ENCODE data around the gene PORCN.
"Not testable (repeated sequence)": the region's sequence is repeated elsewhere in the genome, so short reads cannot be mapped to it uniquely, and the experiment has no call there.

PORCN gene

DNA sequence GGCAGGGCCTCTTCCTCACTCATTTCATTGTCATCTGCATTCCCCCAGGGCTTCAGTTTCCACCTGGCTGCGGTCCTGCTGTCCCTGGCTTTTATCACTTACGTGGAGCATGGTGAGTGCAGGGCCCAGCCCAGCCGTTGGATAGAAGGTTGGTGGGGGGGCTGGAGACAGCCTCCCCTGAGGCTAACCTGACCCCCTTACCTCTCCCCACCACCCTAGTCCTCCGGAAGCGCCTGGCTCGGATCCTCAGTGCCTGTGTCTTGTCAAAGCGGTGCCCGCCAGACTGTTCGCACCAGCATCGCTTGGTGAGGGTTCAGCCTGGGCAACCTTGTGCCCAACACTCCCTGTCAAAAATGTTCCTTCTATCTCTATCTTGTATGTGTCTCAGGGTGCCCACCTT is 7.0 kb downstream of the PORCN start:
- intact Hi-C loops (cut with DNase I; ENCODE audit: low total_unique reads): no loop called here
- Histone ChIP-seq H3K36me3 (peaks cover 0 to 20% (median 7%) of the 10 kb centered on the region in 3 donors), H3K9me3 (no peaks in the 10 kb centered on the region), H3K27ac (no peak overlapping the region), H3K4me1 (no peaks in the 10 kb centered on the region), H3K4me3 (no peak overlapping the region), H3K27me3 (no peaks in the 10 kb centered on the region)
- DNase-seq: no peak
- TF ChIP-seq CTCF (IDR thresholded peaks at IDR 0.05): no peak

DNA sequence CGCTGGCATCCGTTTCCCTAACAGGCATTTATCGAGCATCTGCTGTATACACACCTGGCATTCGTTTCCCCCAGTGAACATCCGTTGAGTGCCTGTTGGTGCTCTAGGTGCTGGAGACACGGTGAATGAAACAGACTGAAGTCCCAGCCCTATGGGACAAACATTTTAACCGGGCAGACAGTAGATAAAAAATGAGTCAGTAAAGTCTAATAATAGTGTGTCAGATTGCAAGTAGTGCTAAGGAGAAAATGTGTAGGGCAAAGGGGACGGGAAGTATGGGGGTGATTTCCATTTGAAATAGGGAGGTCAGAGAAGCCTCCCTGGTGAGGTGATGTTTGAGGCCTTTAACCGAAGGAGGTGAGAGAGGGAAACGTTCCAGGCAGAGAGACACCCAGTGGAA is 7.5 kb downstream of the PORCN start:
- DNase-seq: no peak
- Histone ChIP-seq H3K9me3 (no peaks in the 10 kb centered on the region), H3K4me1 (no peaks in the 10 kb centered on the region), H3K27ac (no peak overlapping the region), H3K27me3 (no peaks in the 10 kb centered on the region), H3K4me3 (no peak overlapping the region), H3K36me3 (peaks cover 0 to 20% (median 7%) of the 10 kb centered on the region in 3 donors)
- no peak for TF ChIP-seq CTCF (IDR thresholded peaks at IDR 0.05)
- intact Hi-C loops (cut with DNase I; ENCODE audit: low total_unique reads): no loop called here

GRCh38 chrX:48516987-48517386 is 8.2 kb downstream of the PORCN start:
- Histone ChIP-seq H3K9me3 (no peaks in the 10 kb centered on the region), H3K27ac (no peak overlapping the region), H3K36me3 (peaks cover 0 to 20% (median 7%) of the 10 kb centered on the region in 3 donors), H3K27me3 (no peaks in the 10 kb centered on the region), H3K4me1 (no peaks in the 10 kb centered on the region), H3K4me3 (no peak overlapping the region)
- no peak for DNase-seq
- no peak for TF ChIP-seq CTCF (IDR thresholded peaks at IDR 0.05)
- intact Hi-C loops (cut with DNase I; ENCODE audit: low total_unique reads): no loop called here

DNA sequence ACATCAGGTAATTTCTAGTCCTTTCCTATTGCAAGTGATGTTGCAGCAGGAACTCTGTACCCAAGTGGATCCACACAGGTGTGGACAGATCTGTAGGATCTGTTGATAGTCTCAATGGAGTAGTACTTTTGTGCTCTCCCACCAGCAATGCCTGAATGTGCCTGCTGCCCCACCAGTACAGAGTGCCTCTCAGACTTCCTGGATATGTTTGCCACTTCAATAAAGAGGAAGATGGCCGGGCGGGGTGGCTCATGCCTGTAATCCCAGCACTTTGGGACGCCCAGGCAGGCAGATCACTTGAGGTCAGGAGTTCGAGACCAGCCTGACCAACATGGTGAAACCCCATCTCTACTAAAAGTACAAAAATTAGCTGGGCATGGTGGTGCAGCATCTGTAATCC is 10.7 kb downstream of the PORCN start:
- intact Hi-C loops (cut with DNase I; ENCODE audit: low total_unique reads); H3K4me3 ChIP-seq; H3K27me3 ChIP-seq; H3K4me1 ChIP-seq; H3K27ac ChIP-seq; DNase-seq; H3K9me3 ChIP-seq: not testable (repeated sequence)
- peaks cover 0 to 17% (median 3%) of the 10 kb centered on the region in 3 donors for H3K36me3 ChIP-seq

- intact Hi-C loops (cut with DNase I; ENCODE audit: low total_unique reads): no loop called here
- DNase-seq: no peak
- Histone ChIP-seq H3K4me3 (no peak overlapping the region), H3K9me3 (no peaks in the 10 kb centered on the region), H3K27me3 (no peaks in the 10 kb centered on the region), H3K36me3 (peaks cover 0 to 11% (median 0%) of the 10 kb centered on the region in 3 donors), H3K4me1 (peaks cover 0 to 6% (median 1%) of the 10 kb centered on the region in 4 donors), H3K27ac (no peak overlapping the region)
- no peak for TF ChIP-seq CTCF (IDR thresholded peaks at IDR 0.05)
Observed at GRCh38 chrX:48520455-48520854, 11.7 kb downstream of the PORCN start.

DNA sequence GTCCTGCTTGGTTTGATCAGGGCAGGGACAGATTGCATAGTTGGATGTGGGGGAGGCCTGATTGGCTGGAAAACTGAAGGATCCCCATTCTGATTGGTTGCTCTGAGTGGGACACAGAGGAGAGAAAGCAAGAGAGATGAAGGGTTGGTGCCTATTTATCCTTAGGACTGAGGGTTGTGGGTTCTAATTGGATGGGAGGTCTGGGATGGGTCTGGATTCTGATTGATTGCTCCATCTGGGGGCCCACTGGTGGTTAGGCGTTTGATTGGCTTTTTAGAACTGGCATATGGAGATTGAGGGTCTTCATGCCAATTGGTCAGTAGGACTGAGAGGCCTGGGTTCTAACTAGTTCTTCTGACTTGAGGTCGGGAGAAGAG is 12.2 kb downstream of the PORCN start:
- peak overlapping the region; percentile 65 to 66 for H3K4me3 ChIP-seq
- TF ChIP-seq CTCF (IDR thresholded peaks at IDR 0.05): no peak
- peaks cover 0 to 6% (median 0%) of the 10 kb centered on the region in 3 donors for H3K36me3 ChIP-seq
- H3K9me3 ChIP-seq: no peaks in the 10 kb centered on the region
- no peak for DNase-seq
- peak overlapping the region in 1 of 2 donors; percentile 79 for H3K27ac ChIP-seq
- intact Hi-C loops (cut with DNase I; ENCODE audit: low total_unique reads): no loop called here
- no peaks in the 10 kb centered on the region for H3K27me3 ChIP-seq
- H3K4me1 ChIP-seq: peaks cover 0 to 6% (median 1%) of the 10 kb centered on the region in 4 donors

Measured in tibial artery (tissue), 4 donors.